ENCODE measurements around the gene KRTAP10-6. TPM values are rescaled to one million over a fixed set of nuclear protein-coding genes. Genes with fewer than 3 reads are reported as not detected.

The KRTAP10-6 gene
- total and polyA plus RNA-seq, 2 donors (not counting 1 experiment from before 2014, with no cell fraction given): not detected

DNA sequence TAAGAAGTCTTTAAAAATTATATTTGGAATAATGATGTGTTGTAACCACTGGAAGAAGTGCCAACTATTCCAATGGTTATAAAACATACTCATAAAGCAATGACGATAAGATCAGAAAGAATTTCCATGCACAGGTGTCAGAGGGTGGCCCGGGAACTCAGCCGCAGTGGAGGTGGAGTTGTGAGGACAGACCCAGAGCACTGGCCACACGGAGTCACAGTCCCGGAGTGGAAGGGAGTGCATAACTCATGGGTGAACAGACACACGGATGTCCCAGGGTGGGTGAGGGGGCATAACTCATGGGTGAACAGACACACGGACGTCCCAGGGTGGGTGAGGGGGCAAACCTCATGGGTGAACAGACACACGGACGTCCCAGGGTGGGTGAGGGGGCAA lies 16.3 kb downstream of the KRTAP10-6 start:
- Histone ChIP-seq H4K20me1 (ENCODE audit: control insufficient read depth, insufficient read depth, low read length, poor library complexity, severe bottlenecking) (no peaks in the 10 kb centered on the region), H2AFZ (ENCODE audit: insufficient read depth, low read depth, low read length, poor library complexity, severe bottlenecking) (no peak overlapping the region), H3K9ac (ENCODE audit: low read length) (no peak overlapping the region), H3K4me1 (ENCODE audit: control insufficient read depth in 2 of 2, insufficient read depth in 2 of 2, low read length in 2 of 2) (no peaks in the 10 kb centered on the region), H3K4me3 (ENCODE audit: control extremely low read depth in 1 of 5, extremely low read depth in 1 of 5, insufficient read depth in 1 of 5, low read depth in 2 of 5, low read length in 4 of 5) (no peak overlapping the region), H3K79me2 (ENCODE audit: control insufficient read depth, insufficient read depth, low read length) (no peaks in the 10 kb centered on the region), H3K4me2 (replicated peaks; ENCODE audit: low read depth, low read length, poor library complexity, severe bottlenecking) (no peak overlapping the region), H3K27ac (ENCODE audit: low read length in 2 of 2) (no peak overlapping the region), H3K27me3 (replicated peaks in 1 of 4; ENCODE audit: control extremely low read depth in 1 of 4, control insufficient read depth in 3 of 4, insufficient read depth in 4 of 4, low read length in 3 of 4) (peaks cover 0 to 4% (median 0%) of the 10 kb centered on the region in 4 experiments), H3K9me3 (ENCODE audit: control extremely low read depth in 1 of 3, control insufficient read depth in 2 of 3, insufficient read depth in 1 of 3, low read length in 2 of 3) (peaks cover 0 to 53% (median 16%) of the 10 kb centered on the region in 3 donors), H3K36me3 (replicated peaks in 1 of 2; ENCODE audit: control extremely low read depth in 1 of 2, control insufficient read depth in 1 of 2, extremely low read depth in 1 of 2, insufficient read depth in 2 of 2, low read length in 1 of 2) (no peaks in the 10 kb centered on the region)
- H3K4me1 Mint-ChIP-seq: no peaks in the 10 kb centered on the region
- TF ChIP-seq, protein P1, sequence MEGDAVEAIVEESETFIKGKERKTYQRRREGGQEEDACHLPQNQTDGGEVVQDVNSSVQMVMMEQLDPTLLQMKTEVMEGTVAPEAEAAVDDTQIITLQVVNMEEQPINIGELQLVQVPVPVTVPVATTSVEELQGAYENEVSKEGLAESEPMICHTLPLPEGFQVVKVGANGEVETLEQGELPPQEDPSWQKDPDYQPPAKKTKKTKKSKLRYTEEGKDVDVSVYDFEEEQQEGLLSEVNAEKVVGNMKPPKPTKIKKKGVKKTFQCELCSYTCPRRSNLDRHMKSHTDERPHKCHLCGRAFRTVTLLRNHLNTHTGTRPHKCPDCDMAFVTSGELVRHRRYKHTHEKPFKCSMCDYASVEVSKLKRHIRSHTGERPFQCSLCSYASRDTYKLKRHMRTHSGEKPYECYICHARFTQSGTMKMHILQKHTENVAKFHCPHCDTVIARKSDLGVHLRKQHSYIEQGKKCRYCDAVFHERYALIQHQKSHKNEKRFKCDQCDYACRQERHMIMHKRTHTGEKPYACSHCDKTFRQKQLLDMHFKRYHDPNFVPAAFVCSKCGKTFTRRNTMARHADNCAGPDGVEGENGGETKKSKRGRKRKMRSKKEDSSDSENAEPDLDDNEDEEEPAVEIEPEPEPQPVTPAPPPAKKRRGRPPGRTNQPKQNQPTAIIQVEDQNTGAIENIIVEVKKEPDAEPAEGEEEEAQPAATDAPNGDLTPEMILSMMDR (IDR thresholded peaks at IDR 0.05): no peak
- no peak for TF ChIP-seq EZH2 (IDR thresholded peaks at IDR 0.05; ENCODE audit: borderline replicate concordance, insufficient read depth, low read depth, low read length, poor library complexity, severe bottlenecking)
- no peak overlapping the region for H3K27ac Mint-ChIP-seq
- POLR2A ChIA-PET: no interaction called here
- 85% methylated on average over 5 of the region's 10 CpGs for WGBS (ENCODE audit: insufficient coverage)
- intact Hi-C loops (cut with micrococcal nuclease): no loop called here
- peaks cover 6% of the 10 kb centered on the region for H3K9me3 Mint-ChIP-seq (ENCODE audit: insufficient read depth)
- H3K27me3 Mint-ChIP-seq: peaks cover 30% of the 10 kb centered on the region
- H3K4me3 Mint-ChIP-seq: no peak overlapping the region
- CTCF ChIA-PET: no interaction called here
- ATAC-seq (ENCODE audit: low read depth) (no peak), DNase-seq (no peak)

DNA sequence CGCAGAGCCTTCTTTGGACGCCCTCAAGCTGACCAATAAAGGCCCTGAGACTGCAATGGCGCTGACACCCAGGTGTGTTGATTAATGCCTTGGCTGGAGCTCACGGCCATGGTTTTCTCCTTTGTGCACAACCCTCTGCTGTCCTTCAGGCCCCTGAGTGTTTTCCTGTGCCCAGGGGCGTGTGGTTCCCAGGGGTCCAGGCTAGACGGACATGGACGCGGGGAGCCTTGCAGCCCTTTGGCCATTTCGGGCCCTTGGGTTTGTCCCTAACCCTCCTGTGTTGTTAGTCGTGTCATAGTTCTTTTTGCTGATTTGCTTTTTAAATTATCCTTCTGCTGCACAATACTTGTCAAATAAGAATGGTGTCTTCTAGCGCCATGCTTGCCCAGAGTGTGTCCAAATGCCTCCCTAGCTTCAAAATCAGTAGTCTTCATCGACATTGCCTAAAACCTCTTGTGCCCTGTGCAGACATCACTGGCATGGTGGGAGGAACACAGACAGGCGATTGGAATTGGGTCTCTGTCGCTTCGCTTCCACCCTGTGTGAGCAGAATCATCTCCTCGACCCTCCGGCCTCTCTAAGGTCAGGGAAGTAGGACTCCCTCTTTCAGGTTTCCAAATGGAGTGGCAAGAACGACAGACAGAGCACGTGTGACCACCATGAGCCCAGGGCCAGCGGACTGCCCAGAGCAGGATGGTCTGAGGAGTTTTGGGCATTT lies 16.8 kb downstream of the KRTAP10-6 start:
- peaks cover 30% of the 10 kb centered on the region for H3K27me3 Mint-ChIP-seq

More for the DNA sequence above, 16.8 kb downstream of the KRTAP10-6 start:
- H2AFZ ChIP-seq (ENCODE audit: insufficient read depth, low read depth, low read length, poor library complexity, severe bottlenecking): no peak overlapping the region
- H3K36me3 ChIP-seq (replicated peaks in 1 of 2; ENCODE audit: control extremely low read depth in 1 of 2, control insufficient read depth in 1 of 2, extremely low read depth in 1 of 2, insufficient read depth in 2 of 2, low read length in 1 of 2): no peaks in the 10 kb centered on the region
- POLR2A ChIA-PET: no interaction called here
- H4K20me1 ChIP-seq (ENCODE audit: control insufficient read depth, insufficient read depth, low read length, poor library complexity, severe bottlenecking): no peaks in the 10 kb centered on the region
- no peak for ATAC-seq (ENCODE audit: low read depth)
- no peaks in the 10 kb centered on the region for H3K79me2 ChIP-seq (ENCODE audit: control insufficient read depth, insufficient read depth, low read length)
- Mint-ChIP-seq H3K9me3 (ENCODE audit: insufficient read depth) (peaks cover 5% of the 10 kb centered on the region), H3K4me3 (no peak overlapping the region), H3K27ac (no peak overlapping the region), H3K4me1 (no peaks in the 10 kb centered on the region)
- no peak overlapping the region for H3K9ac ChIP-seq (ENCODE audit: low read length)
- H3K4me3 ChIP-seq (ENCODE audit: control extremely low read depth in 1 of 5, extremely low read depth in 1 of 5, insufficient read depth in 1 of 5, low read depth in 2 of 5, low read length in 4 of 5): no peak overlapping the region
- no peaks in the 10 kb centered on the region for H3K4me1 ChIP-seq (ENCODE audit: control insufficient read depth in 2 of 2, insufficient read depth in 2 of 2, low read length in 2 of 2)
- peaks cover 0 to 4% (median 0%) of the 10 kb centered on the region in 4 experiments for H3K27me3 ChIP-seq (replicated peaks in 1 of 4; ENCODE audit: control extremely low read depth in 1 of 4, control insufficient read depth in 3 of 4, insufficient read depth in 4 of 4, low read length in 3 of 4)
- H3K4me2 ChIP-seq (replicated peaks; ENCODE audit: low read depth, low read length, poor library complexity, severe bottlenecking): no peak overlapping the region
- CTCF ChIA-PET: no interaction called here
- H3K9me3 ChIP-seq (ENCODE audit: control extremely low read depth in 1 of 3, control insufficient read depth in 2 of 3, insufficient read depth in 1 of 3, low read length in 2 of 3): peaks cover 0 to 52% (median 11%) of the 10 kb centered on the region in 3 donors
- intact Hi-C loops (cut with micrococcal nuclease): no loop called here
- 95% methylated on average over 13 of the region's 20 CpGs for WGBS (ENCODE audit: insufficient coverage)
- no peak overlapping the region for H3K27ac ChIP-seq (ENCODE audit: low read length in 2 of 2)
- no peak for DNase-seq
- TF ChIP-seq, protein P1 (IDR thresholded peaks at IDR 0.05): no peak
- no peak for TF ChIP-seq EZH2 (IDR thresholded peaks at IDR 0.05; ENCODE audit: borderline replicate concordance, insufficient read depth, low read depth, low read length, poor library complexity, severe bottlenecking)

Data from B cell (primary cell).